Placental epithelial cell (primary cell): ENCODE results near the gene VTA1. TPM values are rescaled to one million over a fixed set of nuclear protein-coding genes. Genes with fewer than 3 reads are reported as not detected.

Experiments
- total RNA-seq: library from RNA; depleted of rRNA; stranded (reverse); fragments of >200 nt; gene quantifications from 2 replicates; pipeline ENCODE4 v1.2.3, GENCODE V29; 2012

The VTA1 gene, protein sequence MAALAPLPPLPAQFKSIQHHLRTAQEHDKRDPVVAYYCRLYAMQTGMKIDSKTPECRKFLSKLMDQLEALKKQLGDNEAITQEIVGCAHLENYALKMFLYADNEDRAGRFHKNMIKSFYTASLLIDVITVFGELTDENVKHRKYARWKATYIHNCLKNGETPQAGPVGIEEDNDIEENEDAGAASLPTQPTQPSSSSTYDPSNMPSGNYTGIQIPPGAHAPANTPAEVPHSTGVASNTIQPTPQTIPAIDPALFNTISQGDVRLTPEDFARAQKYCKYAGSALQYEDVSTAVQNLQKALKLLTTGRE
- 49.9 and 97.5 TPM in 2 replicates for total RNA-seq

DNA sequence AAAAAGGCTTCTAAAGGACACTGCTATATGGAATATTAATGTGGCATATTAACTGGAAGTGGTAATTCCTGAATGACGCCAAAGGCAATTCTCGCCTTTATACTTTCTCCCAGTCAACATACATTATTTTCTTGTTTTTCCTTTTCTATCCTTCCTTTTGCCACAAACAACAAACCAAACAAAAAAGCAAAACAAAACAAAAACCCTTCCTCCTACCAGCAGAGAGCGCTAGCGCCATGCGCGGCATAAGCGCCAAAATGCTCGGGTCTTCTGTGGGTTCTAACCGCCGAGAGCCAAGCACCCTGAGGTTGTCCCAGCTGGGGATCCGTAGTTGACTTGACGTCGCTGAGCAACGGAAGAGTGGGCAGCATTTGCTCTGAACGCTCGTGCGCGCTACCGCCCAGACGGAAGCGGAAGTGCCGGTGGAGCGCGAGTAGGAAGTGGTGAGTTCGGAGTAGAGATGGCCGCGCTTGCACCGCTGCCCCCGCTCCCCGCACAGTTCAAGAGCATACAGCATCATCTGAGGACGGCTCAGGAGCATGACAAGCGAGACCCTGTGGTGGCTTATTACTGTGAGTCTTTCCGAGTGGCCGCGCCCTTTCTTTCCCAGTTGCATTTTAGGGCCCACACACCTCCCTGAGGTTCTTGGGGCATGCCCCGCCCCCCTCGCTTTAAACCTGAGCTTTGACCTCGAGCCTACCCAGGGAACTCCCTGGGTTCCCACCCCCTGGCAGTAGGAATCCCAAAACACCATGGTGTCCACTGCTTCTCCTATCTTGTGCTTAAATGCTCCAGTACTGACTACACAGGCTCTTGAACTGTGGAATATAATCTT lies at the start of gene VTA1, which contains the start of gene NMBR:
Gene VTA1, plus strand, starts transcription at position 436 of the 835 bp plus-strand sequence. Its CDS starts 25 bp downstream, at position 461.
Gene NMBR, minus strand, starts transcription at position 295 of the 835 bp plus-strand sequence. CDS start 58,464 bp downstream, outside the sequence.

DNA sequence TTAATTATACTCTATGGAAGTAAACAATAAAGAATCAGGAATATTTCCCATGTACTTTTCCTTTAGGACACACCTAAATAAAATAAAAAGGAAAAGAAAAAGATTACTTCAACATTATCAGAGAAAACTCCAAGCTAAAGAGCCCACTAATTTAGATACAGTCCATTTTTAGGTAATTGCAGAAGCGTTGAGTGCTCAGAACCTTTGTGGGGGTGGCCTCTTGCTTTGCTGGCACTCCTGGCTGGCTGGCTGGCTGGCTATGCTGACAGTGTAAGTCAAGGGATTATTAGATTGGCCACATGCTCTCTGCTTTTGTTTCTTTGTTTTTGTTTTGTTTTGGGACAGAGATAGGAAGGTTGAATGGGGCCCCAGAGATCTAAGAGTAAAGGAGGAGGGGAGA lies 14.4 kb upstream of the VTA1 start, which contains the start of gene GJE1:
Gene GJE1, plus strand, starts transcription at position 301 of the 400 bp plus-strand sequence. CDS start 234 bp downstream, outside the sequence.

Other genes with a start within 250 kb of the VTA1 start
- gene GJE1, start 14.3 kb upstream of the VTA1 start, total RNA-seq: not detected in 2 replicates
- gene NMBR, start 141 bp upstream of the VTA1 start, total RNA-seq: 0.11 TPM in 1 of 2 replicates, not detected in the other
- gene ADGRG6, start 154.7 kb downstream of the VTA1 start, total RNA-seq: 107 and 120 TPM in 2 replicates